GM10266 (cell line): ENCODE data around the gene TCF7L2.

Source experiments
- DNase-seq: peaks from one replicate; pipeline ENCODE4 v3.0.0; 2012; ENCODE audit errors: extremely low spot score
- CTCF ChIP-seq: IDR thresholded peaks from 2 replicates; pipeline ENCODE4 v1.5.1; 2012; ENCODE audit warnings: mild to moderate bottlenecking, low read depth; ENCODE audit not compliant: control insufficient read depth, insufficient read depth; ENCODE audit errors: missing control alignments

TCF7L2 gene

GRCh38 chr10:112949875-112950507, at the start of gene TCF7L2:
TCF7L2 (plus strand) TSS chr10:112950247; CDS start chr10:112950757, 510 bp downstream.
- peak; percentile 62 for DNase-seq
- TF ChIP-seq CTCF, result no peak

GRCh38 chr10:112902730-112903129, 47.3 kb upstream of the TCF7L2 start:
- no peak for DNase-seq
- no peak for TF ChIP-seq CTCF

- TF ChIP-seq CTCF, result no peak
- no peak for DNase-seq
Measured at GRCh38 chr10:112904000-112904399, 46.0 kb upstream of the TCF7L2 start.

GRCh38 chr10:112906945-112907344, 43.1 kb upstream of the TCF7L2 start:
- no peak for DNase-seq
- TF ChIP-seq CTCF, result no peak

- no peak for TF ChIP-seq CTCF
- no peak for DNase-seq
Measured at GRCh38 chr10:112907893-112908292, 42.2 kb upstream of the TCF7L2 start.

GRCh38 chr10:112911206-112911605, 38.8 kb upstream of the TCF7L2 start:
- TF ChIP-seq CTCF, result no peak
- no peak for DNase-seq

- TF ChIP-seq CTCF, result no peak
- no peak for DNase-seq
Measured at GRCh38 chr10:112912410-112912928, 37.6 kb upstream of the TCF7L2 start.
